ENCODE data around the gene TBPL2. TPM values are rescaled to one million over a fixed set of nuclear protein-coding genes. Genes with fewer than 3 reads are reported as not detected.
A peak's percentile ranks its signal among the peaks of the same experiment; 100 is the strongest.
"Not testable (repeated sequence)": the region's sequence is repeated elsewhere in the genome, so short reads cannot be mapped to it uniquely, and the experiment has no call there.

The TBPL2 gene
- total RNA-seq, result not detected in 2 replicates

GRCh38 chr14:55440385-55440784 lies at the start of gene TBPL2:
Gene TBPL2, minus strand, starts transcription at chr14:55440616. Its CDS starts 167 bp downstream, at chr14:55440449.
- no peak for DNase-seq (ENCODE audit: low read depth in 2 of 2)

- no peak for DNase-seq (ENCODE audit: low read depth in 2 of 2)
Measured at GRCh38 chr14:55488204-55488603, 47.8 kb upstream of the TBPL2 start.

- peak in 1 of 2 donors; percentile 77 for DNase-seq (ENCODE audit: low read depth in 2 of 2)
Measured at GRCh38 chr14:55482936-55483605, 42.7 kb upstream of the TBPL2 start.

DNA sequence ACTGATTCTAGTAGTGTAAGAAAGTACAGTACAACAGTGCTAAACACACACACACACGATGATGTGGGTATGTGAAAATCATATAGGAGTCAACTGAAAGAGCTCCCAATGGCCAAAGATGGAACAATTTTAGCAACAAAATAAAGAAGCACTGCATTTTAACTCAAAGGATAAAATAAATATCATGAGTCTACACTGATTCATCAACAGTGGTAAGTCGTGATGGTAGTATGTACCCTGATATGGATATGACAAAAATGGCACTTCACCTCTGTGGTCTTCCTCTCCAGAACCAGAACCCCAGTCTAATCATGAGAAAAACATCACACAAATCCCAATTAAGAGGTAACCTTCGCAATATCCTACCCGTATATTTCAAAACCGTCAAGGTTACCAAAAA lies 41.4 kb upstream of the TBPL2 start:
- DNase-seq (ENCODE audit: low read depth in 2 of 2), result no peak

DNA sequence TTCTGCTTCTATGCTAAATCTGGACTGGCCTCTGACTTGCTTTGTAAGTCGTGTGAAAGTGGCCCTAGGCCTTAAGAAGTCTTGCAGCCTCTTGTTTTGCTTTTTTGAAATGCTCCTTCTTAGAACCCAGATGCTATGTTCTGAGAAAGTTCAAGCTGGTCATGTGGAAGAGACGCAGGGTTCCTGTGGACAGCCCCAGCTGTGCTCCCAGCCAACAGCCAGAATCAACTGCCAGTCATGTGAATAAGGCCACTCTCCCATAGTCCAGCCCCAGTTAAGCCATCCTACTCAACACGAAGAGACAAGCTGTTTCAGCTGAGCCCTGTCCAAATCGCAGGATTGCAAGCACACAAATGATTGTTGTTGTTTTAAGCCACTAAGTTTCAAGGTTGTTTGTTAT lies 37.3 kb upstream of the TBPL2 start:
- no peak for DNase-seq (ENCODE audit: low read depth in 2 of 2)

DNA sequence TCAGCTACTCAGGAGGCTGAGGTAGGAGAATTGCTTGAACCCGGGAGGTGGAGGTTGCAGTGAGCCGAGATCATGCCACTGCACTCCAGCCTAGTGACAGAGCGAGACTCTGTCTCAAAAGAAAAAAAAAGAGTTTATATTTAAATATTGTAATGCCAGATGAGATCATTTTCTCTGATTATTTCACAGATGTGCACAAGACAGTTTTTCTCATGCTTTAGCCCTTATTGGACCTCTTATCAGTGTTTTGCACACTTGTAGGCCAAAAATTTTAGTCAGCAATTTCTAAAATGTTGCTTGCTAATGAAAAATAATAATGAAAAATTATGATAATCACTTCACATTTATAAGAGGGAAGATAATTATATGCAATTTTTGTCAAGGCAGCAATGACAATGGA lies 36.0 kb upstream of the TBPL2 start:
- not testable (repeated sequence) for DNase-seq (ENCODE audit: low read depth in 2 of 2)

DNA sequence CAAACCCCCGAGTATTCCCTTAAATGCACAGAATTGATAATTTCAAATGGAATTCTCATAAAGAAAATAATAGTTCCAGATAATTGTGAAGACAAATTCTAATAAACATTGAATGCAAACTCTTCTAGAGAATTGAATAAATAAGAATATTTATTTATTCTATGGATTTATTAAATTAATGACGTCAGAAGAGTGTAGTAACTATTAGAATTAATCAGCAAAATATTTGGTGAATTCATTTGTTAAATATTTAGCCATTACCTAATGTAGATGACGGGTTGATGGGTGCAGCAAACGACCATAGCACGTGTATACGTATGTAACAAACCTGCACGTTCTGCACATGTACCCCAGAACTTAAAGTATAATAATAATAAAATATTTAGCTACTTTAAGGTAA lies 33.4 kb upstream of the TBPL2 start:
- no peak for DNase-seq (ENCODE audit: low read depth in 2 of 2)

DNA sequence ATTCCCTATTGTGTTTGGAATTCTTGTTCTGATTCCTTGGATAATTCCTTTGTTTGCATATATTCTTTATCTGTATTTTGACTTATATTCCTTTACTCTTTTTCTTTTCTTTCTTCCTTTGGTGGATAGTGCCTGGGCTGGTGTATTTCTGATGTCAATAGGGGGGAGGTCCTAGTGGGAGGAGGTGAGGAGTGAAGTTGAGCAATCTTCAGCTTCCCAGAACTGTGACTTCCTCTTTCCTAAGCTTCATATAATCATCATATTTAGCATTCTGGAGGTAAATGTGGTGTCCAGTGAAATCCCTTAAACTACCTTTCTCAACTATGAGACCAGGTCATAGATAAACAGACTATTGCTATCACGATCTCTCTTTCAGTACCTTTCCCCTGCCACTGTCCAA lies 29.6 kb upstream of the TBPL2 start:
- DNase-seq (ENCODE audit: low read depth in 2 of 2), result no peak

DNA sequence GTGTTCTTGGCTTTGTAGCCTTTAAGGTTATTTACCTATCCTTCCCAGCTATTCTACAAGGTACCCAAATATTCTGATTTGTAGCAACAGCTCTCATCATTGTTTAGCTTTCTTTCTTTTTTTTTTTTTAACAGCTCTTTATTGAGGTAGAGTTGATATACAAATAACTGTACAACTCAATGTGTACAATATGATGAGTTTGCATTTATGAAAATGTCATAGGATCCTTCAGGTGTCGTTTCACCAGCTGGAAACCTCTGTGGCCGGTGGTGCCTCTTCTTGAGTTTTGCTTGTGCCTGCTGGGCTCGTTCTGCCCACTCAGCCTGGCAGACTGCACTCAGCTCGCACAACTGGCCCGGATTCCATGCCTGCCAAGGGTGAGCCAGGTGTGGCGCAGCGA lies 26.9 kb upstream of the TBPL2 start:
- DNase-seq (ENCODE audit: low read depth in 2 of 2), result no peak

DNA sequence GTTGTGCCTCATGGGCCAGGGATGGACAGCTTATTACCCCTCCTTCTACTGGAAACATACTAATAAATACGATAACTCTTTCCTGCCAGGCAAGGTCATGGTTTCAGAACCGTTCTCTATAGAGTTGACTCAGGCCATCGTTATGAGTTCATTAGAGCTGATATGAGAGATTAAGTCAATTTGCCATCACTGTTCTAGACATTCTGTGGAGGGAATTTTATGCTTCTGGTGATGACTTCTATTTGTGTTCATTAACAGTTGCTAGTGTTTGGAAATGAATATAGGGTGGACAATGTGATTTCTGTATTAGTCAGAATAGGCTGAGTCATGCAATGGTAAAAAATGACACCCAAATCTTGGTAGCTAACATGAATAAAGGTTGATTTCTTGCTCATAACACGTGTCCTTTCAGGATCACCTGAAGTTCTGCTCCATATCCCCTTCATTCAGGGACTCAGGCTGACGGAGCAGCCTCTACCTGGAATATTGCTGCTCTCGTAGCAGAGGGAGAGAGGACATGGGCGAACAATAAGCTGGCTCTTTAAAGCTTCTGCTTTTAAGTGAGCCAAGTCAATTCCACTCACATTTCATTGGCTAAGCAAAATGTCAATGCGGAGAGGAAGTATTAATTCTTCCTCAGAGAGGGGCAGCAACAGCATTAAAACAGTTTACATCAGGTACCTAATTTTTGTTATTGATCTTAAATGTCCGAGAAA lies 18.5 kb upstream of the TBPL2 start:
- DNase-seq (ENCODE audit: low read depth in 2 of 2), result peak; percentile 24 to 71

GRCh38 chr14:55457496-55457895 lies 17.1 kb upstream of the TBPL2 start:
- no peak for DNase-seq (ENCODE audit: low read depth in 2 of 2)

- DNase-seq (ENCODE audit: low read depth in 2 of 2), result not testable (repeated sequence)
Measured at GRCh38 chr14:55456411-55456810, 16.0 kb upstream of the TBPL2 start.

- DNase-seq (ENCODE audit: low read depth in 2 of 2), result peak; percentile 63 to 89
Measured at GRCh38 chr14:55454264-55455002, 14.0 kb upstream of the TBPL2 start.

DNA sequence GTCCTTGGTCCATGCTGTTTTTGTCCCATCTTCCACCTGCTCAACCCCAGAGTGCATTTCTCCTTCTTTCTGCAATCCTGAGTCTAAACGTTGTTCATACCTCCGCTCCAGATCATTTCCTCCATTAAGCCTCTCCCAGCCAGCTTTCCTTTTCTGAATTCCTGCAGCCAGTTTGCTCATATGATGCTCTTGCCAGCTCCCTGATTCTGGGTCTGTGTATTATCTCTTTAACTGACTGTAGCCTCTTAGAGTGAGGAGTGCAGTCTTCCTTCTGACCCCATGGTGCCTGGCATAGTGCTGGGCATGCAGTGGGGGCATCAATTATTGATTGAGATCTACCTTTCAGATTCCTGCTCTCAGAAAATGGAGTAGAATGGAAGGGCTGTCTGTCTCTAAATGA lies 11.5 kb upstream of the TBPL2 start:
- peak; percentile 14 to 39 for DNase-seq (ENCODE audit: low read depth in 2 of 2)

DNA sequence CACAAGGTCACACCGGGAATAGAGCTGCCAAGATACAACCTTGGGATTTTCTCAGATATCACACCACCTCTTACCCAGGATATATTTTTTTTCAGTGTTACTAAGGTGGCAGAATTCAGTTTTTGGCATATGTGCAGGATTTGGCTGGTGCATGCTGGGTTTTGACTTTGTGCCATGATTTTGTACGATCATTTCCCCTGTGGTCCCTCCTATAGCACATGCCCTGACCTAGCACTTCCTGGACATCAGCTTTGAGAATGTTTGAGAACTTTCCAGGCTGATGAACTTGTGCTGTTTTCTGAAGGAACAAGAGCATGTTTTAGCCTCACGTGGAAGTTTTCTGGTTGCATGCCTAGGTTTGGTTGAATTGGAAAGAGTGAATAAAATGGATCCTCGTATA lies 11.0 kb upstream of the TBPL2 start:
- peak; percentile 60 to 91 for DNase-seq (ENCODE audit: low read depth in 2 of 2)

- DNase-seq (ENCODE audit: low read depth in 2 of 2), result no peak
Measured at GRCh38 chr14:55450987-55451386, 10.6 kb upstream of the TBPL2 start.

DNA sequence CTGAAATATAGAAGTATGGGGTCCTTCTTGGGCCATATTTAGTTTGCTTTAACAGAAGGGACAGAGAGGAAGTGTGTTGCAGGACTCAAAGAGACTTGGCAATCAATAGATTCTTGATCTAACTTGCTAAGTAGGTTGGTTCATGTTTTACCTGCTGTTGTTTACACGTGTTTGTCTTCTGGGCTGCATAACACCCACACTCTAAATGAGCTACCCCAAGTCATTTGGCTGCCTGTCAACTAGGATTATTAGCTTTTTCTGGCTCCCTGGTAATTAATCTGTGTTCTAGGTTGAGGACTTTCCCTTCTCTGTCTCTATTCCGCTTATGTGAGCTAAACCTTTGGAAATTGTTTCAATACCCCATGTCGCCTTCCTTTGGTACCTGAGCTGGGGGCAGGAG lies 10.1 kb upstream of the TBPL2 start:
- DNase-seq (ENCODE audit: low read depth in 2 of 2), result no peak

GRCh38 chr14:55450124-55450523 lies 9.7 kb upstream of the TBPL2 start:
- no peak for DNase-seq (ENCODE audit: low read depth in 2 of 2)

- DNase-seq (ENCODE audit: low read depth in 2 of 2), result no peak
Measured at GRCh38 chr14:55449116-55449515, 8.7 kb upstream of the TBPL2 start.

GRCh38 chr14:55448141-55448614 lies 7.8 kb upstream of the TBPL2 start:
- peak; percentile 79 to 97 for DNase-seq (ENCODE audit: low read depth in 2 of 2)

DNA sequence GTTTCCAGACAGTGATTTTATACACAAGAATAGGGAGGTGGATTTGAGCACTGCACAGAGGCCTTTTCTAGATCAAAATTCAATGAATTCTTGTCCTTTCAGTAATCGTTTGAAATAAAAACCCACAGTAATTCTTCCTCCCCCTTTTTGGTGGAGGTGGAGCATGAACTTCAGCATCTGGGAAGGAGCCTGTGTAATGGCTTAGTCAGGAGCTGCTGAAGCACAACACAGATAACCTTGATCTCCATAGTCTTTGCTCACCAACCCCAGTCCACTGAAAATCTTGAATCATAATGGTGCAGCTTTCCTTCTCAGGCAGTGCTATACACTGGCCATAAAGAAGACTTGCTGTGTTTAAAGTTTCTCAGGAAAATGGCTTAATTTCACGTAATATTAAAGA lies 6.4 kb upstream of the TBPL2 start:
- peak in 1 of 2 donors; percentile 73 for DNase-seq (ENCODE audit: low read depth in 2 of 2)

GRCh38 chr14:55446127-55446736 lies 5.8 kb upstream of the TBPL2 start:
- DNase-seq (ENCODE audit: low read depth in 2 of 2), result peak; percentile 81 to 86
